SU-DHL-6 (cell line): ENCODE results near the gene ACAA1.

ENCODE experiments used
- H2AFZ ChIP-seq: fragments of 200-600 bp; sonication (generic); 2 replicates; pipeline ENCODE4 v1.6.1; 2014; ENCODE audit warnings: low read depth, mild to moderate bottlenecking, moderate library complexity, mixed read lengths, antibody characterized with exemption, low read length; ENCODE audit not compliant: severe bottlenecking
- H3F3A ChIP-seq: fragments of 200-600 bp; shearing (Covaris generic); 2 replicates; pipeline ENCODE4 v1.6.0; 2016; ENCODE audit warnings: antibody characterized with exemption, mild to moderate bottlenecking; ENCODE audit not compliant: insufficient read depth
- H3K27ac ChIP-seq: fragments of 200-600 bp; sonication (generic); 2 replicates; pipeline ENCODE4 v1.5.1; 2016; ENCODE audit warnings: low read depth, mild to moderate bottlenecking, low read length, moderate library complexity, mixed read lengths
- H3K27me3 ChIP-seq: fragments of 200-600 bp; sonication (generic), shearing (Covaris generic); 2 replicates; pipeline ENCODE4 v1.6.0; 2014; ENCODE audit warnings: mild to moderate bottlenecking, low read length
- H3K36me3 ChIP-seq: fragments of 200-600 bp; sonication (generic); 2 replicates; pipeline ENCODE4 v1.6.1; 2014; ENCODE audit warnings: mild to moderate bottlenecking, low read length, mixed read lengths
- H3K4me2 ChIP-seq: fragments of 300-600, 200-600 bp; shearing (Covaris generic), sonication (generic); 2 replicates; pipeline ENCODE4 v1.6.0; 2014; ENCODE audit warnings: low read length, low read depth, mild to moderate bottlenecking; ENCODE audit not compliant: poor library complexity, severe bottlenecking
- H3K4me3 ChIP-seq: fragments of 200-600 bp; sonication (generic); 2 replicates; pipeline ENCODE4 v1.5.1; 2014; ENCODE audit warnings: antibody characterized with exemption, low read length, mild to moderate bottlenecking, mixed read lengths; ENCODE audit not compliant: insufficient read depth, poor library complexity, severe bottlenecking
- H3K79me2 ChIP-seq: fragments of 200-600 bp; sonication (generic); 2 replicates; pipeline ENCODE4 v1.6.1; 2014; ENCODE audit warnings: mild to moderate bottlenecking, low read length, moderate library complexity; ENCODE audit not compliant: insufficient read depth
- H3K9ac ChIP-seq: fragments of 200-600 bp; sonication (generic); 2 replicates; pipeline ENCODE4 v1.7.0; 2014; ENCODE audit warnings: mild to moderate bottlenecking, low read length
- H3K9me2 ChIP-seq: fragments of 200-600 bp; sonication (generic); replicated peaks from 2 replicates; pipeline ENCODE4 v1.6.1; 2014; ENCODE audit warnings: low read length; ENCODE audit not compliant: insufficient read depth
- H3K9me3 ChIP-seq: fragments of 200-600 bp; sonication (generic); 2 replicates; pipeline ENCODE4 v1.6.1; 2014; ENCODE audit warnings: low read length, mixed read lengths; ENCODE audit not compliant: insufficient read depth
- H4K20me1 ChIP-seq: fragments of 200-600 bp; sonication (generic); 2 replicates; pipeline ENCODE4 v1.6.1; 2014; ENCODE audit warnings: low read depth, mild to moderate bottlenecking, antibody characterized with exemption, low read length, moderate library complexity, mixed read lengths
- EZH2phosphoT487 ChIP-seq: fragments of 200-600 bp; sonication (generic), shearing (Covaris generic); conservative IDR thresholded peaks from 2 replicates; pipeline ENCODE4 v1.6.1; 2018; ENCODE audit warnings: mild to moderate bottlenecking, antibody characterized with exemption, low read length, moderate library complexity, mixed read lengths
- TF ChIP-seq, protein P1 (sequence below): fragments of 200-600 bp; sonication (generic); IDR thresholded peaks from one replicate; pipeline ENCODE4 v1.5.1; 2017; ENCODE audit warnings: antibody characterized with exemption, mild to moderate bottlenecking, low read length, moderate library complexity; ENCODE audit not compliant: insufficient read depth, poor library complexity, severe bottlenecking

The ACAA1 gene

DNA sequence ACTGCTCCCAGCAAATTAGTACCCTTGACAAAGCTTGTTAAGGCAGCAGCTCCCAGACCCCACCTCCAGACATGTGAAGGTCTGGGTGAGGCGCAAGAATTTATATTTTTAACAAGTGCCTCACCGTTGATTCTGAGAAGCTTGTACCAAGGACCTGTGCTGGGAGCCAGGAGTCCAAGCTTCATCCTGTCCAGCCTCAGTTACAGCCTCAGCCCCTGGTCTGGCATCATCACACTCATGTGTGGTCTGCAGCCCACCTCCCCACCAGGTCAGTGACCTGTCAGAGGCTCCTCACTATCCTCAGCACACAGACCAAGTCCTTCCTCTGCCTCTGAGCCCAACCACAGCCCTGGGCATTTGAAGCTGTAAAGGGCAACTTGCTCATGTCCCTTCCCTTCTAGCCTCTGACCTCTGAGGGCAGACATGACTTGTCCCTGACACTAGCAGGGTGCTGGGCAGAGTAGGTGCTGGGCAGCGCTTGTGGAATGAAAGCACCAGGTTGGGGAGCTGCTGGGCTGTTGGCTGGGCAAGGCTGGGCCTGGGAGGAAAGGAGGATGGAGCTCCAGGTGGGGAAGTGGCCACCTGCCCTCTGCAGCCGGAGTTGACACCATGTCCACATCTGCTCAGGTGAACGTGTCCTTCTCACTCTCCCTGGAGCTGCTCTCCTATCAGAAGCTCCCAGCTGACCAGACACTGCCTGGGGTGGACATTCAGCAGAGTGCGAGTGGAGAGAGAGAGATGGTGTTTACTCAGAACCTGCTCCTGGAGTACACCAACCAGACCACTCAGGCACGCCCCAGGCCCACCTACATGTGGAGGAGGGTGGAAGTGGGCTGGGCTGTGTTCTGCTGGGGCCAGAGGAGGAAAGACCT is 16.9 kb downstream of the ACAA1 start:
- Histone ChIP-seq H3K9ac (no peak overlapping the region), H3K4me2 (no peak overlapping the region), H4K20me1 (no peaks in the 10 kb centered on the region), H3K79me2 (no peaks in the 10 kb centered on the region), H3F3A (no peaks in the 10 kb centered on the region), H3K27me3 (no peaks in the 10 kb centered on the region), H3K4me3 (no peak overlapping the region), H3K9me2 (no peaks in the 10 kb centered on the region), H3K36me3 (0 out of 2 replicates have a peak, but pooled peaks cover 3% of the 10 kb centered on the region), H2AFZ (no peak overlapping the region), H3K9me3 (no peaks in the 10 kb centered on the region), H3K27ac (no peak overlapping the region)
- TF ChIP-seq, protein P1, sequence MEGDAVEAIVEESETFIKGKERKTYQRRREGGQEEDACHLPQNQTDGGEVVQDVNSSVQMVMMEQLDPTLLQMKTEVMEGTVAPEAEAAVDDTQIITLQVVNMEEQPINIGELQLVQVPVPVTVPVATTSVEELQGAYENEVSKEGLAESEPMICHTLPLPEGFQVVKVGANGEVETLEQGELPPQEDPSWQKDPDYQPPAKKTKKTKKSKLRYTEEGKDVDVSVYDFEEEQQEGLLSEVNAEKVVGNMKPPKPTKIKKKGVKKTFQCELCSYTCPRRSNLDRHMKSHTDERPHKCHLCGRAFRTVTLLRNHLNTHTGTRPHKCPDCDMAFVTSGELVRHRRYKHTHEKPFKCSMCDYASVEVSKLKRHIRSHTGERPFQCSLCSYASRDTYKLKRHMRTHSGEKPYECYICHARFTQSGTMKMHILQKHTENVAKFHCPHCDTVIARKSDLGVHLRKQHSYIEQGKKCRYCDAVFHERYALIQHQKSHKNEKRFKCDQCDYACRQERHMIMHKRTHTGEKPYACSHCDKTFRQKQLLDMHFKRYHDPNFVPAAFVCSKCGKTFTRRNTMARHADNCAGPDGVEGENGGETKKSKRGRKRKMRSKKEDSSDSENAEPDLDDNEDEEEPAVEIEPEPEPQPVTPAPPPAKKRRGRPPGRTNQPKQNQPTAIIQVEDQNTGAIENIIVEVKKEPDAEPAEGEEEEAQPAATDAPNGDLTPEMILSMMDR: no peak
- TF ChIP-seq EZH2phosphoT487: no peak

DNA sequence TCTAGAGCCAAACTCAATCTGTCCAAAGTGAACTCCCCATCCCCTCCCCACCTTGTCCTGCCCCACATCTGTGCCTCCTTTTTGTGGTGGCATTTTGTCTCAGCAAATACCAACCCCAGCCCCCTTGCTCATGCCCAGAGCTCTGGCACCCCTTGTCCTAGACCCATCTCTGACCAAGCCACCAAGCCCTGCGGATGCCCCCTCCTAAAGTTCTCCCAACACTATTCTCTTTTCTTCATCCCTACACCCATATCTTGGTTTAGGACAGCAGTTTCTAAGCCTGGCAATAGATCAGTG is 17.7 kb downstream of the ACAA1 start:
- no peak overlapping the region for H2AFZ ChIP-seq
- H3K79me2 ChIP-seq: no peaks in the 10 kb centered on the region
- no peak overlapping the region for H3K4me2 ChIP-seq
- no peaks in the 10 kb centered on the region for H4K20me1 ChIP-seq
- no peaks in the 10 kb centered on the region for H3K36me3 ChIP-seq
- H3K9me3 ChIP-seq: no peaks in the 10 kb centered on the region
- H3F3A ChIP-seq: no peaks in the 10 kb centered on the region
- H3K9ac ChIP-seq: no peak overlapping the region
- H3K27ac ChIP-seq: no peak overlapping the region
- TF ChIP-seq, protein P1: no peak
- TF ChIP-seq EZH2phosphoT487: no peak
- no peak overlapping the region for H3K4me3 ChIP-seq
- H3K9me2 ChIP-seq: no peaks in the 10 kb centered on the region
- H3K27me3 ChIP-seq: no peaks in the 10 kb centered on the region

DNA sequence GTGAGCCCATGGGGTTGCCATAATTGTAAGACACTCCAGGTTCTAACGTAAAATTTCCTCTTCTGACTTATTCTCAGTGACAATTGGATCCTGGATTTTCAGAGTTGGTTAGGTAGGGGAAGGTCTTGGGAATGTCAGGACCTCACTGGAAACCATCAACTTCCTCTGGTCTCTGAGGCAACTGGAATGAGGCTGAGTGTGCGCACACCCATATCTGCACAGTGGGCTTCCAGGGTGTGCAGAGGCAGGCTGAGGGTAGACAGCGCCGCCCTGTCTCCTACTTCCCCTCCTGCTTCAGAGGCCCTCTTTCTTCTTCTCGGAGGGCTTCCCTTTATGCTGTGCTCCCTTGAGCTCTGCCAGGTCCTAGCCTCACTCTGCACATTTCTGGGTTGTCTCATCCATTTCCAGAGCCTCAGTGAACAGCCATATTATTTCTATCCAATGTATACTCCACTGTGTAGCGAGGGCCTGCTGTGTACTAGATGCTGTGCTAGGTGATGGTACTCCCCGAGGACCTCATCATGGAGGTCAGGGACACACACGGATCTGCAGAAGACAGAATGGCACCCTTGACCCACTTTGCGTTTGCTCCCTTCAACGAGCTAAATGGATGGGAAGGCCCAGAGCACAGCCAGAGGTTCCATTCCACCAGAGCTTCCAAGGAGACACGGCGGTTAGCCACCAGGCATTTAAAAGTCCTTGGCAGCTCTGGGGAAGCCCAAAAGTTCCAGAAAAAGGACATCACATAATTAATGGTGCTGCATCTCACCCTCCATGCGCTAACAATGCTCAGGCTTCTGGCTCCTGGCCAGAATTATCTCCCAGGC is 18.3 kb downstream of the ACAA1 start:
- H3F3A ChIP-seq: no peaks in the 10 kb centered on the region
- H3K4me2 ChIP-seq: no peak overlapping the region
- H4K20me1 ChIP-seq: no peaks in the 10 kb centered on the region
- H3K4me3 ChIP-seq: no peak overlapping the region
- H3K9me2 ChIP-seq: no peaks in the 10 kb centered on the region
- no peaks in the 10 kb centered on the region for H3K27me3 ChIP-seq
- H3K27ac ChIP-seq: no peak overlapping the region
- H2AFZ ChIP-seq: no peak overlapping the region
- no peak for TF ChIP-seq EZH2phosphoT487
- TF ChIP-seq, protein P1: no peak
- H3K79me2 ChIP-seq: no peaks in the 10 kb centered on the region
- H3K9me3 ChIP-seq: no peaks in the 10 kb centered on the region
- no peaks in the 10 kb centered on the region for H3K36me3 ChIP-seq
- no peak overlapping the region for H3K9ac ChIP-seq
